ENCODE results near the gene SFMBT2.

DNA sequence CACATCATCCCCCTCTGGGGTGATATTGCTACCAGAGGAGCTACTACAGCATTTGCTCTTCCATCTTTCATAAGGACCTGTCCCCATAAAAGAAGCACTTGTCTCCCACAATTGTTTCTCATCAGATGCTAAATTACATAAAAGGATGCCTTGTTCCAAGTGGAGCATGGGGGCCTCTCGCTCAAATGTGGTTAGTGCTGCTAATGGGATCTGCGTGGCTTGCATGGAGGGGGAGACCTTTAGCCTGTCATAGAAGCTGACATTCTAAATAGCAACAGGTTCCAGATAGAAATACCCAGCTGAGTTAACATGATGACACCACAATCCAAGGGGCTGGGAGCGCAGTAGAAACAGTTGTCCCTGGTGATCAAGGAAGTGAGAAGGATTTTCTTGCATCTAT, 257.9 kb downstream of the SFMBT2 start:
- TF ChIP-seq POLR2AphosphoS5 (IDR thresholded peaks at IDR 0.05; ENCODE audit: low read depth, low read length) (no peak), POLR2A (IDR thresholded peaks at IDR 0.05; ENCODE audit: low read depth, low read length) (no peak), TAF1 (IDR thresholded peaks at IDR 0.05; ENCODE audit: borderline replicate concordance, low read depth, low read length) (no peak)

Measured in GM12892 (cell line).